ENCODE measurements around the gene PCSK1. TPM values are rescaled to one million over a fixed set of nuclear protein-coding genes. Genes with fewer than 3 reads are reported as not detected.

PCSK1 gene
- total RNA-seq, 2 donors from 2014 or later, result 0.52 to 4.0 TPM

DNA sequence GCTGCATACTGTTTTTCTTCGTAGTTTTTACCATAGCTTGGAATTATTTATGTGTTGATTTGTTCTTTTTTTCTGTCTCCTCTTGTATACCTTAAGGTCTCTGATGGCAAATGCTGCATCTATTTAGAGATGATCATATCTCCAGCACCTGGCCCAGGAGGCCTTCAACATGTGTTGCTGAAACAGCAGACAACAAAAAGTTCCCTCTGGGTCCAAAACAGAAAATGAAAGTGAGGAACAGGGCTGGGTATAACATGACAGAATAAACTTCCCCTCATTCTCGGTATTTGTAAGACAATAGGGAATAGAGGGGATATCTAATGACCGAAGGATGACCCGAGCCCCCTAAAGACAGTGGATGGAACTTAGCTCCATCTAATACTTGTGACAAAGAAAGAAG lies 22.7 kb upstream of the PCSK1 start:
- no peaks in the 10 kb centered on the region for H3K4me1 ChIP-seq
- H3K27ac ChIP-seq, result no peak overlapping the region
- no peaks in the 10 kb centered on the region for H3K36me3 ChIP-seq
- TF ChIP-seq, protein P1, sequence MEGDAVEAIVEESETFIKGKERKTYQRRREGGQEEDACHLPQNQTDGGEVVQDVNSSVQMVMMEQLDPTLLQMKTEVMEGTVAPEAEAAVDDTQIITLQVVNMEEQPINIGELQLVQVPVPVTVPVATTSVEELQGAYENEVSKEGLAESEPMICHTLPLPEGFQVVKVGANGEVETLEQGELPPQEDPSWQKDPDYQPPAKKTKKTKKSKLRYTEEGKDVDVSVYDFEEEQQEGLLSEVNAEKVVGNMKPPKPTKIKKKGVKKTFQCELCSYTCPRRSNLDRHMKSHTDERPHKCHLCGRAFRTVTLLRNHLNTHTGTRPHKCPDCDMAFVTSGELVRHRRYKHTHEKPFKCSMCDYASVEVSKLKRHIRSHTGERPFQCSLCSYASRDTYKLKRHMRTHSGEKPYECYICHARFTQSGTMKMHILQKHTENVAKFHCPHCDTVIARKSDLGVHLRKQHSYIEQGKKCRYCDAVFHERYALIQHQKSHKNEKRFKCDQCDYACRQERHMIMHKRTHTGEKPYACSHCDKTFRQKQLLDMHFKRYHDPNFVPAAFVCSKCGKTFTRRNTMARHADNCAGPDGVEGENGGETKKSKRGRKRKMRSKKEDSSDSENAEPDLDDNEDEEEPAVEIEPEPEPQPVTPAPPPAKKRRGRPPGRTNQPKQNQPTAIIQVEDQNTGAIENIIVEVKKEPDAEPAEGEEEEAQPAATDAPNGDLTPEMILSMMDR (IDR thresholded peaks at IDR 0.05), result no peak
- no peaks in the 10 kb centered on the region for H3K27me3 ChIP-seq
- no peaks in the 10 kb centered on the region for H3K9me3 ChIP-seq
- no peak for DNase-seq (ENCODE audit: low spot score)
- no peak overlapping the region for H3K4me3 ChIP-seq

DNA sequence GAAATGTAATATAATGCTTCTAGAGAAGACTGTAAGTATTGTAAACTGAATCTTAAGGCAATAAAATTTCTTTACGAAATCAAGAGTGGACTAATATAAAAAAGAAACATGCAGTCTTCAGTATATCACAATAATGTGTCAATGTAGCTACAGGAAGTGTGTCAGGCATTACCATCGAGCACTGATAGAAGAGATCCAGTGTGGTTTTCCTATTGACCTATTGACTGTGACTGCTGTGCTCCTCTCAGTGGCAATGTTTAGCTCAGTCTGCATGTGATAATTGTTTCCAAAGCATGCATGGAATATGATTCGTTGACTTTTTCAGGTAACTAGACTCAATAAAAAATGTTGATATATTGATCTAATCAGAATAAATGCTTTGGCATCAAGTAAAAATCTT lies 20.3 kb upstream of the PCSK1 start:
- DNase-seq (ENCODE audit: low spot score), result no peak
- TF ChIP-seq, protein P1 (IDR thresholded peaks at IDR 0.05), result no peak
- Histone ChIP-seq H3K9me3 (no peaks in the 10 kb centered on the region), H3K27ac (no peak overlapping the region), H3K4me1 (no peaks in the 10 kb centered on the region), H3K4me3 (no peak overlapping the region), H3K27me3 (no peaks in the 10 kb centered on the region), H3K36me3 (no peaks in the 10 kb centered on the region)

DNA sequence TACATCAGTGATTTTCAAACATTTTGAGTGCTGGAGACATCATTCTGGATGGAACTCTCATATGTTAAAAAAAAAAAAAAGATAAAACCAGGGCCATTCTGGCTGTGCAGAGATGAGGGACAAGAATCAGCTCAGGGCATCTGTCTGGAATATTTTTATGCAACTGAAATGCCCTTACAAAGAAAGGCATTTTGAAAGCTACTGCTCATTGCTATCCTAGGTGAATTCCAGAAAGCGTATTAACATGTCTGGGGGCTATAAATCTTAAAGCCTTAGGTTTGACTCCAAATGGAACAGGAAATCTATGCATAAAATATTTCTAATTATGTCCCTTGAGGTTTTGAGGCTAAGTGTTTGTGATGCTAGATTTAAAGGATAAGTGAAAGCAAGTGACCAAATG lies 14.9 kb upstream of the PCSK1 start:
- no peak overlapping the region for H3K4me3 ChIP-seq
- TF ChIP-seq, protein P1 (IDR thresholded peaks at IDR 0.05), result no peak
- H3K27me3 ChIP-seq, result no peaks in the 10 kb centered on the region
- H3K9me3 ChIP-seq, result no peaks in the 10 kb centered on the region
- no peak overlapping the region for H3K27ac ChIP-seq
- H3K4me1 ChIP-seq, result no peaks in the 10 kb centered on the region
- DNase-seq (ENCODE audit: low spot score), result no peak
- H3K36me3 ChIP-seq, result no peaks in the 10 kb centered on the region

DNA sequence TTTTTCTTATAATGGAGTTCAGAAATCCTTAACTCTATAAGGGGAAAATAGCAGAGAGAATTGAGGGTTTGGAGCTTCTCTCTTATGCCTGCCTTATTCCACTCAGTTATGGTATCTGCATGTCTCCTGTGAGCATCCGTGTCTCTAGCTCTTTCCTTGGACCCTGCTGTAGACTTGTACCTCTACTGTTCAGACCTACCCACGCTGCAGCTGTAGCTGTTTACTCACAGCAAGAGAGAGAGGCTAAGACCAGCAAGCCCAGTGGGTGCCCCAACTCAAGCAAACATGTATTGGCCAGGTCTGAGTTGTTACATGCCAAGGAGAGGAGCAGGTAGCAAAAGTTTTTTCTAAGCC lies 7.1 kb upstream of the PCSK1 start:
- Histone ChIP-seq H3K36me3 (no peaks in the 10 kb centered on the region), H3K9me3 (no peaks in the 10 kb centered on the region), H3K4me3 (no peak overlapping the region), H3K4me1 (no peaks in the 10 kb centered on the region), H3K27me3 (no peaks in the 10 kb centered on the region), H3K27ac (no peak overlapping the region)
- DNase-seq (ENCODE audit: low spot score), result no peak
- TF ChIP-seq, protein P1 (IDR thresholded peaks at IDR 0.05), result no peak

DNA sequence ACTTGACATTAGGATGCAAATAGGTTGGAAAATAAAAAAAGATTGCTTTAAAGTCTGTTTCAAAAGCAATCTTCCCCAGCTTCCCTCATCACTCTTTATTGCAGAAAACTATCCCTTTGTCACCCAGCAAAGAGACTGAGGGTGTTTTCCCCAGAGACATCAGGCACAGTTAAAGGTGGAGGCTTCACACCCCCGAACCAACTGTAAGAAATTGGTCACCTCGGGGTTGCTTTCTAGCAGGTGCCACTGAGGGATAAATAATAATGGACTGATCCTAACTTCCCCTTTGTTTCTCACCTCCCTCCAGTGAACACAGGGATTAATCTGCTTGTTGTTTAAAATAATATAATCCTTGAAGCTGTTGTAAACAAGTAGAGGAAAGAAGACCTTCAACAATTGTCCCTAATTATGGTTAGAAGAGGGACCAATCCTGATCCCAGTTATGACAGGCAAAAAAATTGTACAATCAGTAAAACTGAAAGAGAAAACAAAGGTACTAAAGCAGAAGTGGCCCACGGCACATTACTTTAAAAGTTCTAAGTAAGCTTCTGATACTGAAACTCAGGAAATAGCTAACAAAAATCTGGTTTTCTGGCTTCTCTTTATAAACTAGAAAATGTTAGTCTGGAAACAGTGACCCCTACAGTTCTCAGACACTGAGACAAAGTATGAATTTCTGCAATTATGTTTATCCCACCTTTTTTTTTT lies 6.6 kb upstream of the PCSK1 start:
- H3K4me1 ChIP-seq, result no peaks in the 10 kb centered on the region
- TF ChIP-seq, protein P1 (IDR thresholded peaks at IDR 0.05), result no peak
- no peak for DNase-seq (ENCODE audit: low spot score)
- no peaks in the 10 kb centered on the region for H3K36me3 ChIP-seq
- H3K9me3 ChIP-seq, result no peaks in the 10 kb centered on the region
- no peak overlapping the region for H3K27ac ChIP-seq
- H3K4me3 ChIP-seq, result no peak overlapping the region
- no peaks in the 10 kb centered on the region for H3K27me3 ChIP-seq

DNA sequence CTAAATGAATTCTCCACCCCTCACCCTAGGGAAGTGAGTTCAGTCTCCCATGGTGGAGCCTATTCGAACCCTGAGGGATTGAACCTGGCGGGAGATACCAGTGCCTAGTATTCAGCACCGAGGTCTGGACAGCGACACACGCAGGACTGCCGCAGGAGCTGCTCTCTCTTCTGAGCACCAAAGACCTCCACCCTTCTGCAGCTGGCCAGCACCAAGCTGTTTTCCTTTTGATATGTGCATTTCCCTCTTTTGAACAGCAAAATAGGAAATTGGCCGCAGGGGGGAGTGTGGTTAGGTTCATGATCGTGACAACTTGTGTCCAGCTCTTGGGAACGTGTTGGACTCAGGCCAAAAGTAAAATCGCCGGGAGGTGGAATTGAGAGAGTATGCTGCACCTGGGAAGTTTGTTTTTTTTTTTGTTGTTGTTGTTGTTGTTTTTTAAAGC lies 1.2 kb upstream of the PCSK1 start:
- H3K9me3 ChIP-seq, result no peaks in the 10 kb centered on the region
- DNase-seq (ENCODE audit: low spot score), result no peak
- peaks cover 0 to 7% of the 10 kb centered on the region in 2 donors for H3K27me3 ChIP-seq
- TF ChIP-seq, protein P1 (IDR thresholded peaks at IDR 0.05), result no peak
- no peaks in the 10 kb centered on the region for H3K36me3 ChIP-seq
- peaks cover 0 to 30% of the 10 kb centered on the region in 2 donors for H3K4me1 ChIP-seq
- H3K27ac ChIP-seq, result no peak overlapping the region
- no peak overlapping the region for H3K4me3 ChIP-seq

Measured in right atrium auricular region (tissue), 2 donors.